Adrenal gland (tissue), 5 donors: ENCODE measurements around the gene CELF2.

ENCODE experiments used
- CTCF ChIP-seq, 6 experiments: fragments of 450-650 bp in 4 of 6; fragments of 200-600 bp in 2 of 6; sonication (generic) in 1 of 6; IDR thresholded peaks; 1 replicate in 5 of 6; 2 replicates in 1 of 6; pipeline versions ENCODE4 v1.5.1 to v1.8.0; 2016 to 2021; ENCODE audit warnings: antibody characterized with exemption in 6 of 6, mild to moderate bottlenecking in 2 of 6, moderate library complexity in 1 of 6
- POLR2A ChIP-seq, 2 donors: fragments of 450-650 bp; IDR thresholded peaks; one replicate each; pipeline ENCODE4 v1.6.1; 2017; ENCODE audit warnings: antibody characterized with exemption in 2 of 2, mild to moderate bottlenecking in 2 of 2, moderate library complexity in 1 of 2
- donor health status: DM: no; HTN: no; CAD: no.

GRCh38 chr10:11058965-11059364 lies 41.3 kb downstream of the CELF2 start:
- no peak for TF ChIP-seq CTCF (IDR thresholded peaks at IDR 0.05)
- TF ChIP-seq POLR2A (IDR thresholded peaks at IDR 0.05), result no peak
